Upper lobe of right lung (tissue), 1 donor: ENCODE data around the gene TOMM6. TPM values are rescaled to one million over a fixed set of nuclear protein-coding genes. Genes with fewer than 3 reads are reported as not detected.

Experiments used
- ATAC-seq: fragments of 200-7000 bp; cut with Tn5 transposase; one replicate; pipeline ENCODE4 v1.9.1; 2020; ENCODE audit warnings: mild to moderate bottlenecking, moderate library complexity
- DNase-seq: peaks from one replicate; pipeline ENCODE4 v3.0.0-alpha.2; 2020
- H3K27ac ChIP-seq: fragments of 200-600 bp; one replicate; pipeline ENCODE4 v1.8.0; 2022
- H3K27me3 ChIP-seq: fragments of 200-600 bp; one replicate; pipeline ENCODE4 v1.8.0; 2022; ENCODE audit warnings: mild to moderate bottlenecking
- H3K36me3 ChIP-seq: fragments of 200-600 bp; one replicate; pipeline ENCODE4 v1.8.0; 2022
- H3K4me1 ChIP-seq: fragments of 200-600 bp; one replicate; pipeline ENCODE4 v1.8.0; 2022
- H3K4me3 ChIP-seq: fragments of 200-600 bp; one replicate; pipeline ENCODE4 v1.8.0; 2022; ENCODE audit warnings: mild to moderate bottlenecking
- H3K9me3 ChIP-seq: fragments of 200-600 bp; one replicate; pipeline ENCODE4 v1.8.0; 2022
- intact Hi-C: fragments of 100-400 bp; cut with DNase I; formaldehyde crosslinking; loops from one replicate; pipeline ENCODE4 v1.11.0; 2022
- total RNA-seq: library from RNA; stranded (reverse); fragmentation: NEBNext Ultra II Directional; extraction: Animal tissue kit (Norgen Biotek cat#: 25700); gene quantifications from one replicate; pipeline ENCODE4 v1.2.1, GENCODE V29; 2021
- TF ChIP-seq, protein P1 (sequence below): fragments of 200-600 bp; IDR thresholded peaks from one replicate; pipeline ENCODE4 v1.8.0; 2022; ENCODE audit warnings: antibody characterized with exemption
- donor health status: DM: no; HTN: yes; CAD: no; lungs with severe emphysema.

TOMM6 gene
- total RNA-seq, 1 donor from 2014 or later = 138 TPM

DNA sequence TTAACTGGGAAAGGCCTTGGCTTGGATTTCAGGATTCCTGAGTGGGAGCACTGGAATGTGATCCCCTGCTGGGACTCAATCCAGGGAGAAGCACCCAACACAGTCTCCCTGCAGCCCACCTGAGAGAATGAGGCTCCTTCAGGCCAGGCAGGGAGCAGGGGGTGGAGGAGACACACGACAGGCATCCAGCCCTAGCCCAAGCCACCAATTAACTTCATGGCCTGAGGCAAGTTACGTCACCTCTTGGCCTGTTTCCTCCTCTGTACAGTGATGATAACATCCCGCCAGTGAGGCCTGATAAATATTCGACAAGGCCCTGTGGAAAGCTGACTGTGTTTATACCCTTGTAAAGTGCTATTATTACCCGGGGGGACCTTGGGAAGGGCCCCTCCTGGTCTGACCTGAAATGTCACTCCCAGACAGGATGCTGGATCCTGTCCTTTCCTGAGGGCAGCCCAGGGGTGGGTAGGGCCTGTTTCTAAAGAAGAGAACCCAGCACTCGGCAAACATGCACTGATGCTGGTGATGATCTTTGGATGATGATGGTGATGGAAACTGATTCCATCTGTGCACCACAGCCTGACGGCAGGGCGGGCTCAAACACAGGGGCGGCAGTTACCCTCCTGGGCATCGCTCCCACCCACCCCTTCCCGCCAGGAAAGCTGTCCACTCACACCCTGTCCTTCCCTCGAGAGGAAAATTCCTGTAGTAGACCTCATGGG is 20.2 kb upstream of the TOMM6 start:
- intact Hi-C loops = no loop called here
- H3K27ac ChIP-seq = peak overlapping the region; percentile 73
- no peaks in the 10 kb centered on the region for H3K27me3 ChIP-seq
- TF ChIP-seq, protein P1, sequence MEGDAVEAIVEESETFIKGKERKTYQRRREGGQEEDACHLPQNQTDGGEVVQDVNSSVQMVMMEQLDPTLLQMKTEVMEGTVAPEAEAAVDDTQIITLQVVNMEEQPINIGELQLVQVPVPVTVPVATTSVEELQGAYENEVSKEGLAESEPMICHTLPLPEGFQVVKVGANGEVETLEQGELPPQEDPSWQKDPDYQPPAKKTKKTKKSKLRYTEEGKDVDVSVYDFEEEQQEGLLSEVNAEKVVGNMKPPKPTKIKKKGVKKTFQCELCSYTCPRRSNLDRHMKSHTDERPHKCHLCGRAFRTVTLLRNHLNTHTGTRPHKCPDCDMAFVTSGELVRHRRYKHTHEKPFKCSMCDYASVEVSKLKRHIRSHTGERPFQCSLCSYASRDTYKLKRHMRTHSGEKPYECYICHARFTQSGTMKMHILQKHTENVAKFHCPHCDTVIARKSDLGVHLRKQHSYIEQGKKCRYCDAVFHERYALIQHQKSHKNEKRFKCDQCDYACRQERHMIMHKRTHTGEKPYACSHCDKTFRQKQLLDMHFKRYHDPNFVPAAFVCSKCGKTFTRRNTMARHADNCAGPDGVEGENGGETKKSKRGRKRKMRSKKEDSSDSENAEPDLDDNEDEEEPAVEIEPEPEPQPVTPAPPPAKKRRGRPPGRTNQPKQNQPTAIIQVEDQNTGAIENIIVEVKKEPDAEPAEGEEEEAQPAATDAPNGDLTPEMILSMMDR = no peak
- DNase-seq = peak; percentile 64
- H3K4me1 ChIP-seq = peaks cover 31% of the 10 kb centered on the region
- no peak overlapping the region for H3K4me3 ChIP-seq
- peak; percentile 65 for ATAC-seq
- no peaks in the 10 kb centered on the region for H3K9me3 ChIP-seq
- peaks cover 21% of the 10 kb centered on the region for H3K36me3 ChIP-seq

DNA sequence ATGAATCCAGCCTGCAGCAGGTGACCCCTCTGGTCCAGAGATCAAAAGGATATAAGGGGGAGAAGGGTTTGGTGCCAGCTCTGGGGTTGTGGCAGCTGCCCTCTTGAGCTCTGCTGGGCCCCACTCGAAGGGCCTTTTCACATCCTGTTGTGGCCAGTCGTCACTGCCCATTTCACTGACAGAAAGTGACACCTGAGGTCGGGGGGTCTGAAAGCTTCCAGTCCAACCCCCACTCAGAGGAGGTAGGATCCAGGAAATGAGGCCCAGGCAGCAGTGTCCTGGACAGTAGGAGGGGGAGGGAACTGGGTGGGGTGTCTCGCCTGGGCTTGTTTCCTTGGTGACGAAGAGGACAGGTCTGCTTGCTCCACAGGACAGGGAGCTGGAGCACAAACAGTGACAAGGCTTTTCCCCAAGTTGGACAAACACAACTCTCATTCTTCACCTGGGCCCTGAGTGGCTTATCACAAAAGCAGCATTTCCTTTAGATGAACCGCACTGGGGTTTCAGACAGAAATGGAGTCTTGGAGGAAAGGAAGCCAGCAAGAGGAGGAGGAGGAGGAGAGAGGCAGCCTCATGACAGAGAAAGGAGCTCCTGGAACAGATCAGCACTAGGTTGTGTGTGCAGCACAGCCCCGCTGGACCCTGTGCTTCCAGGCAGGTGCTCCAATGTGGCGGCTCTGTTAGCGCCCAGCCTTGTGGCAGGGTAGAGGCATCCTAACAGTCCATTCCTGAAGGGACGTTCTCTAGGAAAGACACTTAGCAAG is 18.8 kb upstream of the TOMM6 start:
- H3K27me3 ChIP-seq = no peaks in the 10 kb centered on the region
- TF ChIP-seq, protein P1 = no peak
- DNase-seq (peak; percentile 68), ATAC-seq (peak; percentile 75)
- H3K27ac ChIP-seq = peak overlapping the region; percentile 73
- H3K36me3 ChIP-seq = peaks cover 34% of the 10 kb centered on the region
- peaks cover 31% of the 10 kb centered on the region for H3K4me1 ChIP-seq
- no peaks in the 10 kb centered on the region for H3K9me3 ChIP-seq
- intact Hi-C loops = no loop called here
- no peak overlapping the region for H3K4me3 ChIP-seq

DNA sequence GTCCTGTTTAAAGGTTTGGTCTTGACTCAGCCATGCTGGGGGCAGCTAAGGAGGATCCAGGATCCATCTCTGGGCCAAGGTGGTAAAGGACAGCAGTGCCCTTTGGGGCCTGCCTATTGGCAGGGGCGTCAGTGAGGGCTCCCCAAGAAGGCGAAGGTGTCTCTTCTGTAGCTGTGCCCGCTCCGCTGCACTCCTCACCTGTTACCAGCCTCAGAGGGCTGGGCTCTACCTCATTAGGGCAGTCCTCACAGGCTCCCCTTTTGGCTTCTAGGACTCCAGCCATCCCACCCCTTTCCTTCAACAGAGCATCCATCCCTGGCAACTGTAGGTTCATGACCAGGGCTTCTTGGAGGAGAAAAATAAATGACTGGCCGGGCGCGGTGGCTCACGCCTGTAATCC is 18.1 kb upstream of the TOMM6 start:
- intact Hi-C loops = no loop called here
- Histone ChIP-seq H3K27ac (peak overlapping the region; percentile 73), H3K27me3 (no peaks in the 10 kb centered on the region), H3K4me3 (no peak overlapping the region), H3K9me3 (no peaks in the 10 kb centered on the region), H3K36me3 (peaks cover 39% of the 10 kb centered on the region), H3K4me1 (peaks cover 31% of the 10 kb centered on the region)
- TF ChIP-seq, protein P1 = no peak
- ATAC-seq (no peak), DNase-seq (peak; percentile 45)

DNA sequence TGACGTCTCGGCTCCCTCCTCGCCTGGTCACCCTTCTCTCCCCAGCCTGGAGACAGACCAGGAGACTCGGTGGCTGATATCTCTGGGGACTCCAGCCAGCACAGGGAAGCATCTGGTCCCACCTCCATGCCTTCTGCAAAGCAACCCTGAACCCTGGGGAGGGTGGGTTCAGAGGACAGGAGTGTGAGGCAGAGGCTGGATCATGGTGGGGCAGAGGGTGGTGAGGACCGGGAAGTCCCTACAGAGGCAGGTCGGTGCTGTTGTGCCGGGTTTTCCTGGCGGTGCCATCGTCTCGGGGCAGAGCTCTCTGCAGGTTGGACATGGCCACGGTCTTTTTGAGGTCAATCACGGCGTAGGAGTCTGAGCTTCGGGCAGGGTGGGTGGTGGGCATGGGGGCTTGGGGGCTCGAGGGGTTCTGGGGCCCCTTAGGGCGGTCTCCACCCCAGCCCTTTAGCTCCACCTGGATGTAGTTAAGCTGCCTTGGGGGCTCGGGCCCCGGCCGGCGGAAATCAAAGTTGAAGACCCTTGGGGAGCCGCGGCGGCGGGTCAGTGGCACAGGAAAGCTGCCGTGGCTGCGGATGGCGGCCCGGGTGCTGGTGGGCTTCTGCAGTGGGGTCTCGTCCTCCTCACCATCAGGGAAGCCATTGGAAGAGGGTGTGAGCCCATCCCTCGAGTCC is 17.0 kb upstream of the TOMM6 start:
- H3K4me3 ChIP-seq = no peak overlapping the region
- peaks cover 31% of the 10 kb centered on the region for H3K4me1 ChIP-seq
- no peak for ATAC-seq
- TF ChIP-seq, protein P1 = no peak
- DNase-seq = peak; percentile 58
- intact Hi-C loops = no loop called here
- no peaks in the 10 kb centered on the region for H3K9me3 ChIP-seq
- H3K36me3 ChIP-seq = peaks cover 50% of the 10 kb centered on the region
- no peak overlapping the region for H3K27ac ChIP-seq
- H3K27me3 ChIP-seq = no peaks in the 10 kb centered on the region

DNA sequence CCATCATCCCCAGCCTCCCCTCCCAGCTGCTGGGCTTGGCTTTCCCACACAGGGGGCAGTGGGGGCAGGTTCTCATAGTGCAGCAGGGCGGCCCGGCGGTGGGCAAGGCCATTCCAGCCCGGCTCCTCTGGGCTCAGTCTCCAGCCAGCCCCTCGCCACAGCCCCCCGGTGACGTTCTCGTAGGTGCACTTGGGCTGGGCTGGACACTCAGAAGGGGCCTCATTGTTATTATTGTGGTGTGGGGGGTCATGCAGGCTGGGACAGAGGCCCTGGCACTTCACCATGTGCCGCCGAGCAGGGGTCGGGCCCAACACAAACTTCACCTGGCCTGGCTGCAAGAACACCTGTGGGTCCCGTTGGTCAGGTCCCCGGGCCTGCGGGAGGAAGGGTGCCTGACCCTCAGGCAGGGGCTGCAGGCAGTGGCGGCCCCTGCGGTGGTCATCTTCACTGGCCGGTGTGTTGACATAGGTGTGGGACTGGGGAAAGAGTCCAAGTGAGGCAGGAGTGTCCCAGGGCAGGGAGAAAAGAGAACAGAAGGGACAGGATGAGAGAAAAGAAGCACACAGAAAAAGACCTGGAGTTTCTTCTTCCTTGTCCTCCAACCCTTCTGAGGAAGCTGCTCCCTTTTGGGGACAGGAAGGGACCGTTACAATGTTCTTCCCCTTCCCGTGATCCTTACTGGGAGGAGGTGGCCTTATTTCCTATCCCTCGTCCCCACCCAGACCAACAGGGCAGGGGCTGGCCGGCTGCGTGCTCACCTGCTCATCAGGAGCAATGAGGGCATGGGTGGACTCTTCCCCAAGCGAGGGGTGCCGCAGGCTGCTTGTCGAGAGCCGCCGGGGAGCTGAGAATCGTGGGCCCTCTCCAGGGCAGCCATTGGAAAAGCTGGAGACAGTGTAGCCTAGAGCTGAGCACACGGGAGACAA is 16.2 kb upstream of the TOMM6 start:
- DNase-seq (peak; percentile 59), ATAC-seq (no peak)
- no peak overlapping the region for H3K27ac ChIP-seq
- H3K27me3 ChIP-seq = no peaks in the 10 kb centered on the region
- TF ChIP-seq, protein P1 = no peak
- H3K36me3 ChIP-seq = peaks cover 56% of the 10 kb centered on the region
- intact Hi-C loops = no loop called here
- H3K4me1 ChIP-seq = peaks cover 28% of the 10 kb centered on the region
- no peak overlapping the region for H3K4me3 ChIP-seq
- no peaks in the 10 kb centered on the region for H3K9me3 ChIP-seq
